PC-9 (cell line): ENCODE results near the gene CBFB. TPM values are rescaled to one million over a fixed set of nuclear protein-coding genes. Genes with fewer than 3 reads are reported as not detected.

Experiments
- Bru-seq: library from RNA; stranded (reverse); fragments of 400-500 nt; gene quantifications from one replicate; lab custom pipeline; 2021; lab: Mats Ljungman, UMichigan
- BruChase-seq, 2 experiments: library from RNA; stranded (reverse); fragments of 400-500 nt; gene quantifications; one replicate each; lab custom pipeline; 2021; lab: Mats Ljungman, UMichigan
- BruUV-seq: library from RNA; stranded (reverse); fragments of 400-500 nt; replicated peaks from 2 replicates; lab custom pipeline; 2021; lab: Mats Ljungman, UMichigan
- CTCF ChIA-PET: fragments of 300-600 bp; sonication (Branson Sonifier 250); formaldehyde crosslinking; loops from one replicate; lab custom pipeline; 2022; ENCODE audit warnings: antibody characterized with exemption; lab: Charles Lee
- POLR2A ChIA-PET: fragments of 300-600 bp; sonication (Branson Sonifier 250); formaldehyde crosslinking; loops from one replicate; lab custom pipeline; 2022; ENCODE audit warnings: antibody characterized with exemption; ENCODE audit not compliant: unreplicated experiment; lab: Charles Lee
- DNase-seq, 2 experiments: peaks; one replicate each; pipeline versions ENCODE4 v3.0.0 to v3.0.0-alpha.2; 2015 to 2022; ENCODE audit warnings: mixed read lengths in 1 of 2
- H2AFZ ChIP-seq: fragments of 200-600 bp; sonication (generic); 2 replicates; pipeline ENCODE4 v1.8.1; 2017; ENCODE audit warnings: antibody characterized with exemption
- H3F3A ChIP-seq: fragments of 200-600 bp; sonication (generic); 2 replicates; pipeline ENCODE4 v1.8.1; 2017; ENCODE audit warnings: antibody characterized with exemption, mild to moderate bottlenecking, low read depth; ENCODE audit not compliant: insufficient read depth
- H3K27ac ChIP-seq: fragments of 200-600 bp; sonication (generic); 2 replicates; pipeline ENCODE4 v1.6.1; 2016; ENCODE audit warnings: mixed run types
- H3K27me3 ChIP-seq: fragments of 200-600 bp; sonication (generic); 2 replicates; pipeline ENCODE4 v1.6.1; 2016; ENCODE audit warnings: low read depth, mixed run types; ENCODE audit not compliant: insufficient read depth
- H3K36me3 ChIP-seq: fragments of 200-600 bp; sonication (generic); 2 replicates; pipeline ENCODE4 v1.6.1; 2016; ENCODE audit warnings: low read depth, mixed run types
- H3K4me1 ChIP-seq: fragments of 200-600 bp; sonication (generic); replicated peaks from 2 replicates; pipeline ENCODE4 v1.6.1; 2016; ENCODE audit warnings: mixed run types; ENCODE audit not compliant: insufficient read depth
- H3K4me2 ChIP-seq: fragments of 200-600 bp; sonication (generic); 2 replicates; pipeline ENCODE4 v1.6.1; 2017; ENCODE audit warnings: mixed run types
- H3K4me3 ChIP-seq: fragments of 200-600 bp; sonication (generic); 2 replicates; pipeline ENCODE4 v1.6.1; 2016; ENCODE audit warnings: mixed run types
- H3K79me2 ChIP-seq: fragments of 200-600 bp; sonication (generic); 2 replicates; pipeline ENCODE4 v1.6.1; 2017; ENCODE audit warnings: low read depth, mixed run types
- H3K9me2 ChIP-seq: fragments of 200-600 bp; sonication (generic); 2 replicates; pipeline ENCODE4 v1.8.1; 2017; ENCODE audit warnings: mild to moderate bottlenecking; ENCODE audit not compliant: insufficient read depth
- H3K9me3 ChIP-seq: fragments of 200-600 bp; sonication (generic); 2 replicates; pipeline ENCODE4 v1.8.1; 2016; ENCODE audit warnings: low read depth; ENCODE audit not compliant: insufficient read depth
- H4K20me1 ChIP-seq: fragments of 200-600 bp; sonication (generic); 2 replicates; pipeline ENCODE4 v1.8.1; 2017; ENCODE audit not compliant: insufficient read depth
- CTCF ChIP-seq: fragments of 200-600 bp; sonication (generic); conservative IDR thresholded peaks from 2 replicates; pipeline ENCODE4 v1.6.1; 2017; ENCODE audit warnings: mixed run types, antibody characterized with exemption, mild to moderate bottlenecking, moderate library complexity
- EZH2 ChIP-seq: fragments of 200-600 bp; sonication (generic); IDR thresholded peaks from 2 replicates; pipeline ENCODE4 v1.8.0; 2017; ENCODE audit warnings: antibody characterized with exemption, low read depth
- intact Hi-C: fragments of 100-400 bp; cut with micrococcal nuclease; formaldehyde crosslinking; loops from one replicate; pipeline ENCODE4 v1.10.0; 2022; ENCODE audit not compliant: unreplicated experiment
- long read RNA-seq: library from polyadenylated mRNA; stranded (forward); transcript quantifications from one replicate; pipeline ENCODE4 v2.0.0, GENCODE V29; 2022
- total RNA-seq: library from RNA; stranded (reverse); gene quantifications from 2 replicates; pipeline ENCODE4 v1.2.3, GENCODE V29; 2021

Gene CBFB
- total RNA-seq (58.7 and 63.3 TPM in 2 replicates), Bru-seq, nascent RNA (percentile 88 among the genes with signal in this experiment), BruChase-seq, experiment 1, labeled RNA remaining after a 2-hour chase (percentile 83 among the genes with signal in this experiment), BruChase-seq, experiment 2, labeled RNA remaining after a 6-hour chase (percentile 86 among the genes with signal in this experiment)
- long read RNA-seq, transcript CBFB-201 (6 exons, 3,136 nt): major isoform, 49 of 130 reads
- long read RNA-seq, transcript CBFB-202 (6 exons, 2,971 nt): minor isoform, 42 of 130 reads
- long read RNA-seq, partial matches to known transcripts: 14 of 130 reads
- long read RNA-seq, other reads (novel, unspliced or antisense): 22 of 130 reads

- Histone ChIP-seq H3K4me1 (peaks cover 18% of the 10 kb centered on the region), H4K20me1 (0 out of 2 replicates have a peak, but pooled peaks cover 8% of the 10 kb centered on the region), H3F3A (peaks cover 4% of the 10 kb centered on the region; the same call in 1 of the 2 replicates), H3K27me3 (no peaks in the 10 kb centered on the region), H3K4me2 (peak within 1 kb of the TSS; percentile 98), H3K79me2 (peaks cover 46% of the 10 kb centered on the region), H3K9me2 (no peaks in the 10 kb centered on the region), H2AFZ (peak within 1 kb of the TSS; percentile 96), H3K9me3 (no peaks in the 10 kb centered on the region), H3K36me3 (0 out of 2 replicates have a peak, but pooled peaks cover 9% of the 10 kb centered on the region), H3K4me3 (peak within 1 kb of the TSS; percentile 67), H3K27ac (peak within 1 kb of the TSS; percentile 56)
- no TSS peak for BruUV-seq
- POLR2A ChIA-PET: interaction anchor here (0.6 kb wide), 2 partner anchors 184 to 337 kb away, joined by 3 to 14 read pairs; no protein-coding TSS in a partner anchor
- TF ChIP-seq CTCF (no peak), EZH2 (no peak)
- CTCF ChIA-PET: interaction anchor here (1.4 kb wide), 1 partner anchor 11 kb away, joined by 7 read pairs; no protein-coding TSS in a partner anchor
- intact Hi-C loops: no loop called here
- DNase-seq: peak; percentile 72 to 92
Observed at GRCh38 chr16:67028696-67029253, at the start of gene CBFB. CBFB (plus strand) TSS chr16:67029149; CDS start chr16:67029408, 259 bp downstream.

- H3K4me2 ChIP-seq: no peak overlapping the region
- no TSS peak for BruUV-seq
- H3K9me2 ChIP-seq: no peaks in the 10 kb centered on the region
- H3K79me2 ChIP-seq: no peaks in the 10 kb centered on the region
- ChIA-PET CTCF (interaction anchor here (0.6 kb wide), 1 partner anchor 9 kb away, joined by 4 read pairs; no protein-coding TSS in a partner anchor), POLR2A (no interaction called here)
- H3K27me3 ChIP-seq: no peaks in the 10 kb centered on the region
- DNase-seq: no peak
- no peaks in the 10 kb centered on the region for H3F3A ChIP-seq
- H3K4me1 ChIP-seq: no peaks in the 10 kb centered on the region
- H4K20me1 ChIP-seq: no peaks in the 10 kb centered on the region
- H3K9me3 ChIP-seq: no peaks in the 10 kb centered on the region
- H2AFZ ChIP-seq: no peak overlapping the region
- no peaks in the 10 kb centered on the region for H3K36me3 ChIP-seq
- H3K27ac ChIP-seq: no peak overlapping the region
- no peak overlapping the region for H3K4me3 ChIP-seq
- TF ChIP-seq EZH2: no peak
- no peak for TF ChIP-seq CTCF
- intact Hi-C loops: no loop called here
Observed at GRCh38 chr16:66983033-66983432, 45.9 kb upstream of the CBFB start.

DNA sequence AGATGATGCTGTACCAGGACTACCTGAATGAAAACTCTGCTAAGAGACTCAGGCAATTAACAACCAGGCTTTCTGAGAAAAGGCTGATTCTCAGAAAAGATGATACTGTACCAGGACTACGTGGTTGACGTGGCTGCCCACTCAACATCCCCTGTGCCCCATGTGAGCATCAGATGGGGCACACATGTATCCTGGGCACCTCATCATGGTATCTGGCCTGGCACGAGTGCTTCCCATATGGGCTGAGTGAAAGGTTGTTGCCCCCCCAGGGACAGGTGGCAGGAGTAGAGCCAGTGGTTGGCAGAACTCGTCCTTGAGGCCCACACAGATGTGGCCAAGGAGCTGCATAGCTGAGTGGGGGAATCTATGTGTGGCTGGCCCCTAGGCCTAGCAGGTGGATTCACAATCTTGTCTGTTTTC, 44.0 kb upstream of the CBFB start:
- BruUV-seq: no TSS peak
- DNase-seq: no peak
- H3K79me2 ChIP-seq: no peaks in the 10 kb centered on the region
- TF ChIP-seq EZH2: no peak
- no peak for TF ChIP-seq CTCF
- H3K27ac ChIP-seq: no peak overlapping the region
- no peak overlapping the region for H3K4me3 ChIP-seq
- no peak overlapping the region for H2AFZ ChIP-seq
- no peak overlapping the region for H3K4me2 ChIP-seq
- no peaks in the 10 kb centered on the region for H3K9me3 ChIP-seq
- H3F3A ChIP-seq: no peaks in the 10 kb centered on the region
- POLR2A ChIA-PET: no interaction called here
- no peaks in the 10 kb centered on the region for H3K36me3 ChIP-seq
- H3K4me1 ChIP-seq: no peaks in the 10 kb centered on the region
- H4K20me1 ChIP-seq: no peaks in the 10 kb centered on the region
- CTCF ChIA-PET: no interaction called here
- H3K9me2 ChIP-seq: no peaks in the 10 kb centered on the region
- intact Hi-C loops: no loop called here
- H3K27me3 ChIP-seq: no peaks in the 10 kb centered on the region
